Left ventricle myocardium inferior (tissue), 1 donor: ENCODE measurements around the gene MRPL52. TPM values are rescaled to one million over a fixed set of nuclear protein-coding genes. Genes with fewer than 3 reads are reported as not detected.

ENCODE experiments used
- DNase-seq: peaks from one replicate; pipeline ENCODE4 v3.0.0-alpha.2; 2020
- H3K27ac ChIP-seq: fragments of 200-600 bp; replicated peaks from 2 replicates; pipeline ENCODE4 v1.8.0; 2021
- H3K27me3 ChIP-seq: fragments of 200-600 bp; 2 replicates; pipeline ENCODE4 v1.8.0; 2021; ENCODE audit warnings: low read depth
- H3K36me3 ChIP-seq: fragments of 200-600 bp; 2 replicates; pipeline ENCODE4 v1.8.0; 2021
- H3K4me1 ChIP-seq: fragments of 200-600 bp; 2 replicates; pipeline ENCODE4 v1.8.0; 2021
- H3K4me3 ChIP-seq: fragments of 200-600 bp; 2 replicates; pipeline ENCODE4 v1.8.0; 2021; ENCODE audit warnings: mild to moderate bottlenecking, moderate library complexity
- H3K9me3 ChIP-seq: fragments of 200-600 bp; replicated peaks from 2 replicates; pipeline ENCODE4 v1.8.0; 2021
- intact Hi-C: fragments of 100-400 bp; cut with micrococcal nuclease; formaldehyde crosslinking; loops from one replicate; pipeline ENCODE4 v1.11.0; 2022
- total RNA-seq: library from RNA; stranded (reverse); fragmentation: NEBNext Ultra II Directional; extraction: Animal tissue kit (Norgen Biotek cat#: 25700); gene quantifications from one replicate; pipeline ENCODE4 v1.2.1, GENCODE V29; 2021
- TF ChIP-seq, protein P1 (sequence below): fragments of 200-600 bp; IDR thresholded peaks from 2 replicates; pipeline ENCODE4 v1.8.0; 2021; ENCODE audit warnings: antibody characterized with exemption, mild to moderate bottlenecking, borderline replicate concordance
- donor health status: DM: no; HTN: yes; CAD: no; lungs with severe emphysema.

The MRPL52 gene
- total RNA-seq, 1 donor from 2014 or later: 110 TPM

DNA sequence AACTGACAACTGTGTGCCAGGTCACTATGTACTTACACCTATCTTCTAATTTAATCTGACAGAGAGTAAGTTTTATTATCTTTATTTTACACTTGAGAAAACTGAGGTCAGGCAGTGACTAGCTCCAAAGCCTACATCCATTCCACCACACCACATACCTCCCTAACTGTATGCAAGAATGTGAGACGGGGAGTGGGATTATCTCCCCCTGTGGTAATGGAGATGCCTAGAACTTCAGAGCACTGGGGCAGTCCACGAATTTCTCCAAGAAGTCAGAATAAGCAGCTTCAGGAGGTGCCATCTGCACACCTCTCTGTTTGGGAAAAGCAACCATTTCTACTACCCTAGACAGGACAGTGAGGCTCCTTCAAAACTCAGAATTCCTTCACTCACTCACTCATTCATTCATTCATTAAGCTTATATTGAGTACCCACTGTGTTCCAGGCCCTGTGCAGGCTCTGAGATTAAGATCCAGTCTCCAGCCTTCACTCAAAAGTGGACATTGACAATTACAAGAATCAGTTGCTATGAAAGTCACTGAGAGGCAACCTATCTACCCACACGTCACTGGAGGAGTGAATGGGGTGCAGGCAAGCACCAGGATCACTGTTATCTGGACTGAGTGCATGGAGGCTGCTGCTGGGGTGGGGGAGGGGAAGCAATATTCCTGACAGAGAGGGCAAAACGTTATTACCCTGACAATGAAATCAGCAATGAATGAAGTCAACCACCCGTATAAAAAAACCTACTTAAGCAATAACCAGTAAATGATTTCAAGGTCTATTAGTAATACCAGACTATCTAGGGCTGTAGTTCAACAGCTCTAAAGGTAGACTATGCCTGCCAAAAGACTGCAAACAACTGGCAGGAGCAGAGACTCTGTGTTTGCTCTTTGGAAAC lies 32.4 kb upstream of the MRPL52 start:
- Histone ChIP-seq H3K36me3 (no peaks in the 10 kb centered on the region), H3K4me1 (no peaks in the 10 kb centered on the region), H3K27me3 (no peaks in the 10 kb centered on the region), H3K4me3 (no peak overlapping the region), H3K9me3 (no peaks in the 10 kb centered on the region), H3K27ac (no peak overlapping the region)
- TF ChIP-seq, protein P1, sequence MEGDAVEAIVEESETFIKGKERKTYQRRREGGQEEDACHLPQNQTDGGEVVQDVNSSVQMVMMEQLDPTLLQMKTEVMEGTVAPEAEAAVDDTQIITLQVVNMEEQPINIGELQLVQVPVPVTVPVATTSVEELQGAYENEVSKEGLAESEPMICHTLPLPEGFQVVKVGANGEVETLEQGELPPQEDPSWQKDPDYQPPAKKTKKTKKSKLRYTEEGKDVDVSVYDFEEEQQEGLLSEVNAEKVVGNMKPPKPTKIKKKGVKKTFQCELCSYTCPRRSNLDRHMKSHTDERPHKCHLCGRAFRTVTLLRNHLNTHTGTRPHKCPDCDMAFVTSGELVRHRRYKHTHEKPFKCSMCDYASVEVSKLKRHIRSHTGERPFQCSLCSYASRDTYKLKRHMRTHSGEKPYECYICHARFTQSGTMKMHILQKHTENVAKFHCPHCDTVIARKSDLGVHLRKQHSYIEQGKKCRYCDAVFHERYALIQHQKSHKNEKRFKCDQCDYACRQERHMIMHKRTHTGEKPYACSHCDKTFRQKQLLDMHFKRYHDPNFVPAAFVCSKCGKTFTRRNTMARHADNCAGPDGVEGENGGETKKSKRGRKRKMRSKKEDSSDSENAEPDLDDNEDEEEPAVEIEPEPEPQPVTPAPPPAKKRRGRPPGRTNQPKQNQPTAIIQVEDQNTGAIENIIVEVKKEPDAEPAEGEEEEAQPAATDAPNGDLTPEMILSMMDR: no peak
- intact Hi-C loops: no loop called here
- no peak for DNase-seq

- intact Hi-C loops: no loop called here
- no peaks in the 10 kb centered on the region for H3K4me1 ChIP-seq
- no peak overlapping the region for H3K4me3 ChIP-seq
- no peaks in the 10 kb centered on the region for H3K9me3 ChIP-seq
- H3K27me3 ChIP-seq: no peaks in the 10 kb centered on the region
- H3K36me3 ChIP-seq: no peaks in the 10 kb centered on the region
- no peak for DNase-seq
- no peak overlapping the region for H3K27ac ChIP-seq
- TF ChIP-seq, protein P1: no peak
Measured at GRCh38 chr14:22798528-22798927, 31.2 kb upstream of the MRPL52 start.

GRCh38 chr14:22800346-22800745 lies 29.3 kb upstream of the MRPL52 start:
- H3K9me3 ChIP-seq: no peaks in the 10 kb centered on the region
- H3K27ac ChIP-seq: no peak overlapping the region
- no peaks in the 10 kb centered on the region for H3K4me1 ChIP-seq
- TF ChIP-seq, protein P1: no peak
- H3K27me3 ChIP-seq: no peaks in the 10 kb centered on the region
- H3K4me3 ChIP-seq: no peak overlapping the region
- intact Hi-C loops: no loop called here
- no peak for DNase-seq
- H3K36me3 ChIP-seq: no peaks in the 10 kb centered on the region

- DNase-seq: no peak
- Histone ChIP-seq H3K4me1 (no peaks in the 10 kb centered on the region), H3K27me3 (no peaks in the 10 kb centered on the region), H3K9me3 (no peaks in the 10 kb centered on the region), H3K4me3 (no peak overlapping the region), H3K36me3 (no peaks in the 10 kb centered on the region), H3K27ac (no peak overlapping the region)
- intact Hi-C loops: no loop called here
- TF ChIP-seq, protein P1: no peak
Measured at GRCh38 chr14:22801716-22802115, 28.0 kb upstream of the MRPL52 start.

DNA sequence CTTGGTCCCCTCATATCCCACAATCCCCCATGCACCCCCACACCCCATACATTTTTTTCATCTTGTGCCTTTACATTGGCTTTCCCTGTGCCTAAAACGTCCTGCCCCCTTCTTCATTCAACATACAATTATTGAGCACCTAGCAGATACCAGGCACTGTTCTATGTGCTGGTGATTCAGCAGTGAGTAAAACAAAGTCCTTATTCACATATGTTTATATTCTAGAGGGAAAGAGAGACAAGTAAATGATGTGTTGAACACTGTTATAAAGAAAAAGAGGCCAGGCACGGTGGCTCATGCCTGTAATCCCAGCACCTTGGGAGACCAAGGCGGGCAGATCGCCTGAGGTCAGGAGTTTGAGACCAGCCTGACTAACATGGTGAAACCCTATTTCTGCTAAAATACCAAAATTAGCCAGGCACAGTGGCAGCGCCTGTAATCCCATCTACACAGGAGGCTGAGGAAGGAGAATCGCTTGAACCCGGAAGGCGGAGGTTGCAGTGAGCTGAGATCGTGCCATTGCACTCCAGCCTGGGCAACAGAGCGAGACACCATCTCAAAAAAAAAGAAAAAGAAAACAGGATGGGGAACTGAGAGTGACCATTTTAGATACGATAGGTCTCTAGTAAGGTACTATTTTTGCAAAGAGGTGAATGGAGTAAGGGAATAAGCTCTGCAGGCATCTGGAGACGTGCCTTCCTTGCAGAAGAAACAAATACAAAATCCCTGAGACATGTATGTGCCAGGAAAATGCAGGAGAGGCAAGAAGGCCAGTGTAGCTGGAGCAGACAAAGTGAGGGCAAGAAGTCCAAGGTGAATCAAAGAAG lies 26.6 kb upstream of the MRPL52 start:
- H3K9me3 ChIP-seq: no peaks in the 10 kb centered on the region
- no peak for DNase-seq
- no peak overlapping the region for H3K27ac ChIP-seq
- TF ChIP-seq, protein P1: no peak
- no peaks in the 10 kb centered on the region for H3K4me1 ChIP-seq
- intact Hi-C loops: no loop called here
- H3K4me3 ChIP-seq: no peak overlapping the region
- no peaks in the 10 kb centered on the region for H3K27me3 ChIP-seq
- no peaks in the 10 kb centered on the region for H3K36me3 ChIP-seq
